B cell (primary cell): ENCODE data around the gene PCDH1. TPM values are rescaled to one million over a fixed set of nuclear protein-coding genes. Genes with fewer than 3 reads are reported as not detected.

Experiments used
- ATAC-seq: fragments of 200-7000 bp; cut with Tn5 transposase; one replicate; pipeline ENCODE4 v1.10.0; 2021; ENCODE audit warnings: low read depth, mild to moderate bottlenecking, moderate number of reproducible peaks, moderate library complexity
- CTCF ChIA-PET: fragments of 350-600 bp; sonication (Branson Sonifier 250); formaldehyde crosslinking; loops from one replicate; lab custom pipeline; 2021; ENCODE audit warnings: antibody characterized with exemption, inconsistent platforms; lab: Charles Lee
- POLR2A ChIA-PET: fragments of 350-600 bp; sonication (Branson Sonifier 250); formaldehyde crosslinking; loops from one replicate; lab custom pipeline; 2021; ENCODE audit warnings: antibody characterized with exemption; lab: Charles Lee
- DNase-seq: peaks from one replicate; pipeline ENCODE4 v3.0.0; 2013
- H2AFZ ChIP-seq: 2 replicates; pipeline ENCODE4 v1.6.1; 2012; ENCODE audit warnings: mild to moderate bottlenecking, low read depth, low read length; ENCODE audit not compliant: insufficient read depth, poor library complexity, severe bottlenecking
- H3K27ac ChIP-seq, 2 donors: 1 replicate in 1 of 2; 2 replicates in 1 of 2; pipeline ENCODE4 v1.5.1; 2012 to 2013; ENCODE audit warnings: low read length in 2 of 2, mild to moderate bottlenecking in 2 of 2, moderate library complexity in 1 of 2
- H3K27me3 ChIP-seq, 4 experiments: fragments of 200-600 bp in 1 of 4; sonication (generic) in 1 of 4; replicated peaks in 1 of 4; 1 replicate in 2 of 4; 2 replicates in 2 of 4; pipeline versions ENCODE4 v1.6.1 to v1.7.0; 2013 to 2016; ENCODE audit warnings: low read length in 3 of 4, mild to moderate bottlenecking in 2 of 4, mixed read lengths in 1 of 4, moderate library complexity in 1 of 4; ENCODE audit not compliant: insufficient read depth in 4 of 4, control insufficient read depth in 3 of 4; ENCODE audit errors: control extremely low read depth in 1 of 4
- H3K36me3 ChIP-seq, 2 experiments: replicated peaks in 1 of 2; 1 replicate in 1 of 2; 2 replicates in 1 of 2; pipeline versions ENCODE4 v1.6.1 to v1.7.1; 2013; ENCODE audit warnings: low read length in 1 of 2; ENCODE audit not compliant: insufficient read depth in 2 of 2, control insufficient read depth in 1 of 2; ENCODE audit errors: control extremely low read depth in 1 of 2, extremely low read depth in 1 of 2
- H3K4me1 ChIP-seq, 2 donors: fragments of 200-600 bp in 1 of 2; sonication (generic) in 1 of 2; 1 replicate in 1 of 2; 2 replicates in 1 of 2; pipeline versions ENCODE4 v1.5.1 to v1.6.1; 2013 to 2017; ENCODE audit warnings: low read length in 2 of 2; ENCODE audit not compliant: control insufficient read depth in 2 of 2, insufficient read depth in 2 of 2
- H3K4me2 ChIP-seq: replicated peaks from 2 replicates; pipeline ENCODE3; 2012; ENCODE audit warnings: mild to moderate bottlenecking, low read depth, low read length; ENCODE audit not compliant: poor library complexity, severe bottlenecking
- H3K4me3 ChIP-seq, 5 experiments: fragments of 200-600 bp in 1 of 5; sonication (generic) in 1 of 5; 1 replicate in 3 of 5; 2 replicates in 2 of 5; pipeline versions ENCODE4 v1.5.1 to v1.7.0; 2011 to 2016; ENCODE audit warnings: low read length in 4 of 5, mild to moderate bottlenecking in 4 of 5, low read depth in 2 of 5, control low read depth in 1 of 5, moderate library complexity in 1 of 5; ENCODE audit not compliant: insufficient read depth in 1 of 5; ENCODE audit errors: control extremely low read depth in 1 of 5, extremely low read depth in 1 of 5
- H3K79me2 ChIP-seq: fragments of 200-600 bp; sonication (generic); one replicate; pipeline ENCODE4 v1.6.0; 2016; ENCODE audit warnings: low read length; ENCODE audit not compliant: control insufficient read depth, insufficient read depth
- H3K9ac ChIP-seq: fragments of 200-600 bp; sonication (generic); 2 replicates; pipeline ENCODE4 v1.6.1; 2017; ENCODE audit warnings: mild to moderate bottlenecking, low read length, moderate library complexity
- H3K9me3 ChIP-seq, 3 donors: one replicate each; pipeline versions ENCODE4 v1.6.1 to v1.7.1; 2013; ENCODE audit warnings: low read length in 2 of 3; ENCODE audit not compliant: control insufficient read depth in 2 of 3, insufficient read depth in 1 of 3; ENCODE audit errors: control extremely low read depth in 1 of 3
- H4K20me1 ChIP-seq: 2 replicates; pipeline ENCODE4 v1.6.0; 2012; ENCODE audit warnings: mild to moderate bottlenecking, low read length; ENCODE audit not compliant: insufficient read depth, control insufficient read depth, poor library complexity, severe bottlenecking
- H3K27ac Mint-ChIP-seq: one replicate; pipeline ENCODE4 v1.8.0; 2021; ENCODE audit warnings: mixed read lengths
- H3K27me3 Mint-ChIP-seq: one replicate; pipeline ENCODE4 v1.8.0; 2021; ENCODE audit warnings: mixed read lengths
- H3K4me1 Mint-ChIP-seq: one replicate; pipeline ENCODE4 v1.8.0; 2021; ENCODE audit warnings: mixed read lengths
- H3K4me3 Mint-ChIP-seq: one replicate; pipeline ENCODE4 v1.8.0; 2021; ENCODE audit warnings: mixed read lengths
- H3K9me3 Mint-ChIP-seq: one replicate; pipeline ENCODE4 v1.8.0; 2022; ENCODE audit warnings: mixed read lengths; ENCODE audit not compliant: insufficient read depth
- EZH2 ChIP-seq: IDR thresholded peaks from 2 replicates; pipeline ENCODE4 v1.6.1; 2012; ENCODE audit warnings: borderline replicate concordance, low read depth, mild to moderate bottlenecking, moderate library complexity, low read length; ENCODE audit not compliant: insufficient read depth, poor library complexity, severe bottlenecking
- WGBS: methylation state at CpG from one replicate; pipeline ENCODE4 v1.1.5; 2013; ENCODE audit warnings: missing lambda C conversion rate; ENCODE audit not compliant: insufficient coverage; 5-methylcytosine and 5-hydroxymethylcytosine counted together
- intact Hi-C: fragments of 100-400 bp; cut with micrococcal nuclease; formaldehyde crosslinking; loops from one replicate; pipeline ENCODE4 v1.10.0; 2022
- polyA plus RNA-seq: library from polyadenylated mRNA; depleted of rRNA; stranded (reverse); fragments of >200 nt; gene quantifications from 2 replicates; pipeline ENCODE4 v1.2.3, GENCODE V29; 2012
- total RNA-seq, 2 donors: library from RNA; stranded (reverse); fragments of 120-200 nt in 1 of 2; gene quantifications; 1 replicate in 1 of 2; 2 replicates in 1 of 2; pipeline versions ENCODE4 v1.2.3 to v1.2.4, GENCODE V29; 2013 to 2022
- TF ChIP-seq, protein P1 (sequence below): fragments of 200-600 bp; IDR thresholded peaks from one replicate; pipeline ENCODE4 v1.8.0; 2022; ENCODE audit warnings: antibody characterized with exemption, mild to moderate bottlenecking

Gene PCDH1
- total and polyA plus RNA-seq, 2 donors (not counting 1 experiment from before 2014, with no cell fraction given) = 0.06 TPM; not detected in 1

GRCh38 chr5:141850244-141850768 lies 27.9 kb downstream of the PCDH1 start:
- CTCF ChIA-PET = interaction anchor here (1.0 to 2.6 kb wide), 2 partner anchors 29 to 158 kb away, joined by 3 to 8 read pairs; no protein-coding TSS in a partner anchor
- TF ChIP-seq EZH2 = no peak
- TF ChIP-seq, protein P1, sequence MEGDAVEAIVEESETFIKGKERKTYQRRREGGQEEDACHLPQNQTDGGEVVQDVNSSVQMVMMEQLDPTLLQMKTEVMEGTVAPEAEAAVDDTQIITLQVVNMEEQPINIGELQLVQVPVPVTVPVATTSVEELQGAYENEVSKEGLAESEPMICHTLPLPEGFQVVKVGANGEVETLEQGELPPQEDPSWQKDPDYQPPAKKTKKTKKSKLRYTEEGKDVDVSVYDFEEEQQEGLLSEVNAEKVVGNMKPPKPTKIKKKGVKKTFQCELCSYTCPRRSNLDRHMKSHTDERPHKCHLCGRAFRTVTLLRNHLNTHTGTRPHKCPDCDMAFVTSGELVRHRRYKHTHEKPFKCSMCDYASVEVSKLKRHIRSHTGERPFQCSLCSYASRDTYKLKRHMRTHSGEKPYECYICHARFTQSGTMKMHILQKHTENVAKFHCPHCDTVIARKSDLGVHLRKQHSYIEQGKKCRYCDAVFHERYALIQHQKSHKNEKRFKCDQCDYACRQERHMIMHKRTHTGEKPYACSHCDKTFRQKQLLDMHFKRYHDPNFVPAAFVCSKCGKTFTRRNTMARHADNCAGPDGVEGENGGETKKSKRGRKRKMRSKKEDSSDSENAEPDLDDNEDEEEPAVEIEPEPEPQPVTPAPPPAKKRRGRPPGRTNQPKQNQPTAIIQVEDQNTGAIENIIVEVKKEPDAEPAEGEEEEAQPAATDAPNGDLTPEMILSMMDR = no peak
- intact Hi-C loops = no loop called here

More at GRCh38 chr5:141850244-141850768, 27.9 kb downstream of the PCDH1 start:
- H3K27ac Mint-ChIP-seq = peak overlapping the region; percentile 67
- H3K9ac ChIP-seq = peak overlapping the region; percentile 85
- ATAC-seq = peak; percentile 26
- no peaks in the 10 kb centered on the region for H3K36me3 ChIP-seq
- no peaks in the 10 kb centered on the region for H3K79me2 ChIP-seq
- H3K9me3 ChIP-seq = no peaks in the 10 kb centered on the region
- peaks cover 9% of the 10 kb centered on the region for H3K4me1 Mint-ChIP-seq
- H3K27me3 ChIP-seq = peaks cover 0 to 1% (median under 1%) of the 10 kb centered on the region in 4 experiments
- peak overlapping the region; percentile 98 for H2AFZ ChIP-seq
- peak overlapping the region; percentile 91 for H3K4me3 Mint-ChIP-seq
- peaks cover 9% of the 10 kb centered on the region for H3K27me3 Mint-ChIP-seq
- H3K4me2 ChIP-seq = peak overlapping the region; percentile 97
- peak overlapping the region; percentile 75 to 95 (median 78) for H3K4me3 ChIP-seq
- POLR2A ChIA-PET = interaction anchor here (0.7 kb wide), 3 partner anchors 73 to 219 kb away, joined by 3 read pairs; partner anchors contain the start of gene DELE1
- H4K20me1 ChIP-seq = no peaks in the 10 kb centered on the region
- no peak for DNase-seq
- H3K27ac ChIP-seq = peak overlapping the region; percentile 53 to 70
- H3K4me1 ChIP-seq = peaks cover 9 to 12% of the 10 kb centered on the region in 2 donors
- 0% methylated on average over 12 of the region's 36 CpGs for WGBS
- H3K9me3 Mint-ChIP-seq = no peaks in the 10 kb centered on the region
